ENCODE measurements around the gene PEX14.

DNA sequence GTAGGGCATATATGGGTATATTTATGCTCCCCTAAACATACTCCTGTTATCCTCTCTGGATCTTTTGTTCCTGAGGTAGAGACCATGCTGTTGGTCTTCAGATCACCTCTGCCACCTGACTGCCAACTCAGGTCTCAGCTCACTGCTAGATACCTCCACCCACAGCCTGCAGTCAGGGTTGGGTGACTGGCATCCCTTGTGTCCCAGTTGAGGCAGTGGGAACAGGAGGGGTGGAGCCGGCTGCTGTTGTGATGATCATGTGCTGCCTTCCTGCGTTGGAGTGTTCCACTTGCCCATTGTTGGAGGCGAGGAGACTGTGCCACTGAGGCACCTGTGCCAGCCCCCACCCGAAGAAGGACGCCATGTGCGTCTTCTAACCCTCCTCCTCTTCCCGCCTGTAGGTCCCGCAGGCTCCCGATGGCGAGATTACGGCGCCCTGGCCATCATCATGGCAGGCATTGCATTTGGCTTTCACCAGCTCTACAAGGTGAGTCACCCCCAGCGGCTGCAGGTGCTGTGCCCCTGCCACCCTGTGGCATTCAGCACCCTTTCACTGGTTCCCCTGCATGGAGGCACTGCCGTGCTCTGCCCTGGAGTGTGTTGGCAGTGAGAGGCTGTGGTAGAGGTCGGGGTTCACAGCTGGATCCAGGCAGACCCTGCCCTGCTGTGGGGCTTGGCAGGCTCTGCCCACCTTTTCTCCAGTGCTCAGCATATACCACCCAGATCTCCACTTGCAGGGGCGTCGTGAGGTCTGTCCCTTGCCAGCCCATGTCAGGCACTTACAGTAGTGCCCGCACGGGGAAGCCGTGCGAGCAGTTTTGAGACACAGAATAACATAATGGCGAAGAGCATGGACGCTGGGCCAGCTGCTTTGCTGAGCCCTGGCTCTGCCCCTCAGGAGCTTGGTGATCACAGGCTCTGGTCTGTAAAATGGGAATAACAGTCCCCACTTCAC is 143.5 kb downstream of the PEX14 start:
- TF ChIP-seq, protein P1, sequence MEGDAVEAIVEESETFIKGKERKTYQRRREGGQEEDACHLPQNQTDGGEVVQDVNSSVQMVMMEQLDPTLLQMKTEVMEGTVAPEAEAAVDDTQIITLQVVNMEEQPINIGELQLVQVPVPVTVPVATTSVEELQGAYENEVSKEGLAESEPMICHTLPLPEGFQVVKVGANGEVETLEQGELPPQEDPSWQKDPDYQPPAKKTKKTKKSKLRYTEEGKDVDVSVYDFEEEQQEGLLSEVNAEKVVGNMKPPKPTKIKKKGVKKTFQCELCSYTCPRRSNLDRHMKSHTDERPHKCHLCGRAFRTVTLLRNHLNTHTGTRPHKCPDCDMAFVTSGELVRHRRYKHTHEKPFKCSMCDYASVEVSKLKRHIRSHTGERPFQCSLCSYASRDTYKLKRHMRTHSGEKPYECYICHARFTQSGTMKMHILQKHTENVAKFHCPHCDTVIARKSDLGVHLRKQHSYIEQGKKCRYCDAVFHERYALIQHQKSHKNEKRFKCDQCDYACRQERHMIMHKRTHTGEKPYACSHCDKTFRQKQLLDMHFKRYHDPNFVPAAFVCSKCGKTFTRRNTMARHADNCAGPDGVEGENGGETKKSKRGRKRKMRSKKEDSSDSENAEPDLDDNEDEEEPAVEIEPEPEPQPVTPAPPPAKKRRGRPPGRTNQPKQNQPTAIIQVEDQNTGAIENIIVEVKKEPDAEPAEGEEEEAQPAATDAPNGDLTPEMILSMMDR (IDR thresholded peaks at IDR 0.05): no peak
- TF ChIP-seq POLR2A (IDR thresholded peaks at IDR 0.05): no peak

Data from heart left ventricle (tissue), 13 donors.